Activated CD8-positive, alpha-beta memory T cell treated with anti-CD3 and anti-CD28 coated beads, Interleukin-2, amount 50 U/mL, for 4 hours (primary cell): Measurements from ENCODE around the gene GIMAP1.
A peak's percentile ranks its signal among the peaks of the same experiment; 100 is the strongest.
"Not testable (repeated sequence)": the region's sequence is repeated elsewhere in the genome, so short reads cannot be mapped to it uniquely, and the experiment has no call there.

Source experiments
- DNase-seq: peaks from one replicate; pipeline ENCODE4 v3.0.0-alpha.2; 2020

The GIMAP1 gene

GRCh38 chr7:150716368-150716767 is at the start of gene GIMAP1:
TSS of gene GIMAP1 (plus strand) at chr7:150716613. CDS start at chr7:150719048, 2,435 bp downstream.
- peak; percentile 58 for DNase-seq

DNA sequence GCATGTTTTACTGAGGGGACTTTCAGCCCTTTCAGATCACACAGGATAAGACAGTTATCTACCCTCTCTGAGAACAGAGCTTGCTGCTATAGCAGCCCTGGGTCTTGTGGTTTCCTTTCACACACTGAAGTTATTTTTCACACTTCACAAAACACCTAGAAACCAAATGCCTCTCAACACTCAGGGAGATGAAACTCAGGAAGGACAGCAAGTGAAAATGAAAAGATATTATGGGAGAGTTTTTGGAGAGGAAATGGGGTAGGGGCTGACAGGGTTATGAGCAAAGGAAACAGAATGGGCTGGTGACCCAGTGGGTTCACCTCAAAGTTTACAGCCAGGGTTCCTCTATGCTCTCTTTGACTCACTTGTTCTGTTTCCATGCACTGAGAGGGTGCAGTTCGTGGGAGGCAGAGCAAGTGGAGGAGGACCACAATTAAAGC is 47.9 kb upstream of the GIMAP1 start:
- peak; percentile 64 for DNase-seq

- no peak for DNase-seq
Measured at GRCh38 chr7:150668977-150669376, 47.4 kb upstream of the GIMAP1 start.

DNA sequence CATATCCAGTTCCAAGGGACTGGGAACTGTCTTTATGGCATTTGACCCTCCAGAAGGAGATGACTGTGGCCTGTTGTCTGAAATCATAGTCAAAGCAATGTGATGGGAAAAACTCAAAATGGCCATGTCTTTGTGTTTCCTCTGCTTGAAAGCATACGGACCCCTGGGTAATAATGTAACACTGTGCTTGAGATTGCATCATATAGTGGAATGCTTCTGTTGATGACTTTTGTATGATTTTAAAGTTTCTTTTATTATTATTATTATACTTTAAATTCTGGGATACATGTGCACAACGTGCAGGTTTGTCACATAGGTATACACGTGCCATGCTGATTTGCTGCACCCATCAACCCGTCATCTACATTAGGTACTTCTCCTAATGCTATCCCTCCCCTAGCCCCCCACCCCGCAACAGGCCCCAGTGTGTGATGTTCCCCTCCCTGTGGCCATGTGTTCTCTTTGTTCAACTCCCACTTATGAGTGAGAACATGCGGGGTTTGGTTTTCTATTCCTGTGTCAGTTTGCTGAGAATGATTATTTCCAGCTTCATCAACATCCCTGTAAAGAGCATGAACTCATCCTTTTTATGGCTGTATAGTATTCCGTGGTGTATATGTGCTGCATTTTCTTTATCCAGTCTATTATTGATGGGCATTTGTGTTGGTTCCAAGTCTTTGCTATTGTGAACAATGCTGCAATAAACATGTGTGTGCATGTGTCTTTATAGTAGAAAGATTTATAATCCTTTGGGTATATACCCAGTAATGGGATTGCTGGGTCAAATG is 44.4 kb upstream of the GIMAP1 start:
- not testable (repeated sequence) for DNase-seq

- no peak for DNase-seq
Measured at GRCh38 chr7:150675714-150676113, 40.7 kb upstream of the GIMAP1 start.

DNA sequence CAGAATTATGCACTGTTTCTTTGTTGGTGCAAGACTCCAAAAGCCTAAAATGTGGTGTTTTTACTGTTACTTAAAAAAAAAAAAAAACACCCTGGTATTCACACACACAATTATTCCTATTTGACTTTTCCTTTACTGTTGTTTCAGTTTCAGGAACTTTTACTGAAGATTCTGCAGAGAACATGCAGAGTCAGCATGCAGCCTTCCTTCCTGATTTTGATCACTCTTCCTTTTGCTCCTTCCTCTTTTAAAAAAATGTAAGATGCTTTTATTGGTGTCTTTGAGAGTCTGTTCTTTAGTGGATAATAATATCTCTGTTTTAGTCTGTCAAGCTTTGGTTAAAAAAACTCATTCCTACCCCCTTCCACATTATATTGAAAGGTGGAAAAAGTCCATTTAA is 40.1 kb upstream of the GIMAP1 start:
- not testable (repeated sequence) for DNase-seq

DNA sequence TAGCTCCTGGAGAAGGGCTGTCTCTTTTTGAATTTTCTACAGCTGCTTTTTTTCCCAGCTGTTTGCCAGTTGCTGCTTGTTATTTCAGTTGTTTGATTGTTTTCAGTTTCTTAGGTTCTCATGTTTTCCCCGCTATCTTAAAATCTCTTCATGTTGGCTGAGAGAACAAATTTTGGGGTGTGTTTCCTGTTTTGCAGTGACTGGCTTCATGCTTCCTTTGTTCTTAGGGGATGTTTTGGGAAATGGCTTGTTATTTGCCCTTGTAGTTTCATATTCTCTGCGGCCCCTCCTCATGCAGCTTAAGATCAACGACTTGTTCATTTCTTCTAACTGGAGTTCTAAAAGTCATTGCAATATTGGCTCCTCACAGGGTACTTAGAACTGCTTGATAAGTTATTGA is 39.6 kb upstream of the GIMAP1 start:
- DNase-seq = not testable (repeated sequence)

DNA sequence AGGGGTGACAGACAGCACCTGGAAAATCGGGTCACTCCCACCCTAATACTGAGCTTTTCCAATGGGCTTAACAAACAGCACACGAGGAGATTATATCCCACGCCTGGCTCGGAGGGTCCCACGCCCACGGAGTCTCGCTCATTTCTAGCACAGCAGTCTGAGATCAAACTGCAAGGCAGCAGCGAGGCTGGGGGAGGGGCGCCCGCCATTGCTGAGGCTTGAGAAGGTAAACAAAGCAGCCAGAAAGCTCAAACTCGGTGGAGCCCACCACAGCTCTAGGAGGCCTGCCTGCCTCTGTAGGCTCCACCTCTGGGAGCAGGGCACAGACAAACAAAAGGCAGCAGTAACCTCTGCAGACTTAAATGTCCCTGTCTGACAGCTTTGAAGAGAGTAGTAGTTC is 37.8 kb upstream of the GIMAP1 start:
- not testable (repeated sequence) for DNase-seq

GRCh38 chr7:150680364-150680763 is 36.0 kb upstream of the GIMAP1 start:
- not testable (repeated sequence) for DNase-seq

- no peak for DNase-seq
Measured at GRCh38 chr7:150685219-150686029, 31.0 kb upstream of the GIMAP1 start, which contains the start of gene GIMAP2. TSS of gene GIMAP2 (plus strand) at chr7:150685706. CDS start at chr7:150687060, 1,354 bp downstream.

GRCh38 chr7:150686030-150686631 is 30.3 kb upstream of the GIMAP1 start:
- DNase-seq = no peak

DNA sequence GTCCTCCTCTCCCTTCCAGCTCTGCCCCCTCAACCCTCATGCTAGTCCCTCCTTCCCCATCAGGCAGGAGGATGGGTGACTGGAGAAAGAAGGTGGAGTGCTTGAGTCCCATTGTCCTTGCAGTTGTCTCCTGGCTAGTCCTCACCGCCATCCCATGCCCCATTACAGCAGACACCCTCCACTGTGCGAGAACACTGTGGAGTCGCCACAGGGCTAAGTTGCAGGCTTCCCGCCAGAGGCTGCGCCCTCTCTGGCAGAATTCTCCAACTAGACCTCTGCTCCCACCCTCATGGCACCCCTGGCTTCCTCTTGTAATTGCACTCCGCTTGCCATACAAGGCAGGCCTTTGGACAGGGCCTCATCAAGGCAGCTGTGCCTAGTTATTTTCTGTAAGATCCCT is 27.8 kb upstream of the GIMAP1 start:
- DNase-seq = no peak

DNA sequence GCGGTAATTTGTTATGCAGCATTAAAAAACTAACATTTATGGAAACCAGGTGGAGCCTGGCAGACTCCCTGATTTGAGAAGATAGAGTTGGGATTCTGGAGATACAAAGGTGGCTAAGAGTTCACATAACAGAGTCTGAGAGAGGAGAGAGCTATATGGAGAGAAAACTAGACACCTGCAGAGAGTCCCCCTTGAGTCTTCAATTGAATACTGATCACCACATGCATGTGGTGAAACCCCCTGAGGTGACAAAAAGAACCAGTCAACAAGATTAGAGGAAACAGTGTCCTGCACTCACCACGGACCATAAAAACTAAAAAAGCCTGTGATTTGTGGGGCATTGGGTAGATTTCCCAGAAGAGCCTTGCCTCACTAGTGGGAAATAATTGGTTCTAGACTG is 20.8 kb upstream of the GIMAP1 start:
- DNase-seq = no peak

DNA sequence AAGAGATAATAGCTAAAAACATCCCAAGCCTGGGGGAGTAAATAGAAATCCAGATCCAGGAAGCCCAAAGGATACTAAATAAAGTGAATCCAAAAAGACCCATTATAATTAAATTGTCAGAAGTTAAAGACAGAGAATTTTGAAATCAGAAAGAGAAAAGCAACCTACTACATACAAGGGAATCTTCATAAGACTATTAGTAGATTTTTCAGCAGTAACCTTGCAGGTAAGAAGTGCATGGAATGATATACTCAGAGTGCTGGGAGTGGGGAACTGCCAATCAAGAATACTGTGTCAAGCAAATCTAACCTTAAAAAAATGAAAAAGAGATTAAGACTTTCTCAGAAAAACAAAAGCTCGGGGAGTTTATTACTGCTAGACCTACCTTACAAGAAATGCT is 13.2 kb upstream of the GIMAP1 start:
- no peak for DNase-seq

- no peak for DNase-seq
Measured at GRCh38 chr7:150715293-150715692, 1.1 kb upstream of the GIMAP1 start.

DNA sequence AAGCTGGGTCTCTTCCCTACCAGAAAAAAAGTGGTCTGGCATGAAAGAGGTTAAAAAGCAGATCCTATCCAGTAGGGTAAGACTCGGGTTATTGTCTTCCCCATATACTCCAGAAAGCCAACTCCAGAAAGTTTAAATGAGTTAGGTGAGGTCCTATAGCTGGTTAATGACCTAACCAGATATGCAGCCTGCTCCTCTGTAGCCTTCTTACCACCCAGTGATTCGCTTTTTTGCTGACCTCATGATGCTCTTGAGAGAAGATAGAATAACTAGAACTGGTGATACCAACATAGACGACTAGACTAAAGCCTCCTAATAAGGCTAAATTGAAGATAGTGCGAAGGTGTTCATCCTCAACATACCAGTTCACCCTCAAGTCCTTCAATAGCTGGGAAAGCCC is 675 bp upstream of the GIMAP1 start:
- DNase-seq = no peak

DNA sequence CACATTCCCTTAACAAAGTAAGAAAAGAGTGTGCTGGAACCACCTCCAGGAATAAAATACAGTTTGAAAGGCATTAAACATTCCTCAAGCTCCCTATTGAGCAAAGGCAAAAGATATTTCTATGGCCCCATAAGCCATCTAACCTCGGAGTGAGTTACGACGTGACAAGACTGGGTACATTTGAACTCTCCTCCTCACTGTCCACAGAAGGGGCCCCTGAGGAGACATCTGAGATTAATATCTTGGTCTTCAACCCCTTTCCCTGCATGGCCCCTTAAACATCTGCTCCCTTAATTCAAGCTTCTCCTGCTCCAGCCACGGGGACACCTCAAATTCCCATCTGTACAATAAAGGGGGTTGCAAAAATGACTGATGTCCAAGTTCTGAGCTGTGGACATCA is 526 bp downstream of the GIMAP1 start:
- no peak for DNase-seq

DNA sequence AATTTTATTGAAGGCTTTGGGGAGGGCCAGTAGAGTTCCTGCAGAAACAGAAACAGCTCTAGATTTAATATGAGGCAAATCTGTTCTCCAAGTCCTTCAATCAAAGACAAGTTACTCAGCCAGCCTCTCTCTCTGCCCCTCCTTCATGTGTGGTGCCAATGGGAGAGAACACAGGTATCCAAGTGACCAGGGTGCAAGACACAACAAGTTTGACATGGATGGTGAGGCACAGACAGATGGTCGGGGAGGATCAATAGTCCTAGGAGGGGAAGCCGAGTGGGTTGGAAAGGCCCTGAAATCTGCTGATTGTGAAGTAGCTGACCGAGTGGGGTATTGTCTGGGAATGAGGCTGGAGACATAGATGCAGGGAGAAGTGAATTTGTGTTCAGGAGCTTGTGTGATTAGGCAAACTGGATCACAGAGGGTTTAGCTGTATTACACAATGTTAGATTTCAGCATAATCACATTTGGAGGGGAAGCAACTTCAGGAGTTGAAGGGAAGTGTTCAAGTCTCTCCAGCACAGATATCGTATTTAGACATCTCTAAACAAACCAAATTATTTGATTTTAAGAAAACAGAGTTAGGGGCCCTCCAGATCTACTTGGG is 1.5 kb downstream of the GIMAP1 start:
- DNase-seq = no peak

DNA sequence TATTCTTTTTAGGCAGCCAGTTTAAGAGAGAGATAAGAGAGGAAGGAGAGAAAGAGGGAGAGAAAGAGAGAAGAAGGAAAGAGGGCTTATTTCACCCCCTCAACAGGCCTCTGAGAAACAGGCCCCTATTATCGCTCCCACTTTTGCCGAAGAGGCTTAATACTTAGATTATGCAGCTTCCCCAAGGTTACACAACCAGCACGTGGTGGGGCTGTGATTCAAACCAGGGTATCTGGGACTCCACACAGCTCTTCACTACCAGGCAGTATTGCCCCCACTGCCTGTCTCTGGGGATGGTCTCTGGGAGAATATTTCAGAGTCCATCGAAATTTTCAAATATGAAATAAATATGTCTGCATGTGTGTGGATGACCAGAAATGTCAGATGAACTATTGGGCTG is 3.0 kb downstream of the GIMAP1 start:
- no peak for DNase-seq

DNA sequence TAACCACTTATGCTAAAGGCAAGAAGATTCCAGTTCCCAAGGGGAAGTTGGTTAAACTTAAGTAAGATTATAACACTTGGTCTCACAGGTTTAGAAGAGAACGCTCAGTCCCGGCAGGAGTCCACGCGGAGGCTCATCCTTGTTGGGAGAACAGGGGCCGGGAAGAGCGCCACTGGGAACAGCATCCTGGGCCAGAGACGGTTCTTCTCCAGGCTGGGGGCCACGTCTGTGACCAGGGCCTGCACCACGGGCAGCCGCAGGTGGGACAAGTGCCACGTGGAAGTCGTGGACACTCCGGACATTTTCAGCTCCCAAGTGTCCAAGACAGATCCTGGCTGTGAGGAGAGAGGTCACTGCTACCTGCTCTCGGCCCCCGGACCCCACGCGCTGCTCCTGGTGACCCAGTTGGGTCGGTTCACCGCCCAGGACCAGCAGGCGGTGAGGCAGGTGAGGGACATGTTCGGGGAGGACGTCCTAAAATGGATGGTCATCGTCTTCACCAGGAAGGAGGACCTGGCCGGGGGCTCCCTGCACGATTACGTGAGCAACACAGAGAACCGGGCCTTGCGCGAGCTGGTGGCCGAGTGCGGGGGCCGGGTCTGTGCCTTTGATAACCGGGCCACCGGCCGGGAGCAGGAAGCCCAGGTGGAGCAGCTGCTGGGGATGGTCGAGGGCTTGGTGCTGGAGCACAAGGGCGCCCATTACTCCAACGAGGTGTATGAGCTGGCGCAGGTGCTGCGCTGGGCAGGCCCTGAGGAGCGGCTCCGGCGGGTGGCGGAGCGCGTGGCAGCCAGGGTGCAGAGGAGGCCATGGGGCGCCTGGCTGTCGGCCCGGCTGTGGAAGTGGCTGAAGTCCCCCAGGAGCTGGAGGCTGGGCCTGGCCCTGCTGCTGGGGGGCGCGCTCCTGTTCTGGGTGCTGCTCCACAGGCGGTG is 3.8 kb downstream of the GIMAP1 start:
- no peak for DNase-seq

DNA sequence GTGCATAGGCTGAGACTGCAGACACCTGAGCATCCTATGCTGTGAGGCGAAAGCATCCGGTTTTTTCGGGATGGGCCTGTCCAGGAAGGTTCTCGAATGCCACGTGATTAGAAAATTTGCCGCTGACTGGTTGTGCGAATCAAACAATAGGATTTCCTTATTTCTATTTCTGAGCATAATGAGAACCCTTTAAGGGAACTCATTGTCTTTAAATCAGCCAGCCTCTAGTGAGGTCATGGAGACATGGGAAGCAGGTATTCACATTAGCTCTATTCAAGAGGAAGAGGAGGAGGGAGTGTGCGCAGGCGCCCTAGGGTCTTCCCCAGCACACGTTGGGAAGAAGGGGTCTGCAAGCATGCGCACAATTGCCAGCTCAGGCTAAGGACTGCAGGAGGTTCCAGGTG is 5.6 kb downstream of the GIMAP1 start:
- no peak for DNase-seq

DNA sequence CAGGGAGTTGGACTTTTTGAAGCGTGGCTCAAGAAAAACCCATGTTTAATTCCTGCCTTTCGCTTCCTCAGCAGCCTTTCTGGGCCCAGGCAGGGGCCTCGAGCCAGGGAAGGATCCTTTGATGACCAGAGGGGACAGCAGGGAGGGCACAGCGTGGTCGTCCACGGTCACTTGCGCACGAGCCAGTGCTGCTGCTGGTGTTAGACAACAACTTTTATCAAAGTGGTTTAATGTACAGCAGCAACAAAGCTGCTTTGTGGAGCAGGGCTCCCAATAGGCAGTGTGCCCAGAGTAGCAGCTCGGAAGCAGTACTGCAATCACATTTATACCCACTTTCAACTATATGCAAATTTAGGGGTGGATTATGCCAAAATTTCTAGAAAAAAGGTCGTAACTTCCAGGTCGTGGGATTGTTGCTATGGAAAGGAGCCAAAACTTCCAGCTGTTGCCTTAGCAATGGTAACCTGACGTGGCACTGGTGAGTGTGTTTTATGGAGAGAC is 6.1 kb downstream of the GIMAP1 start:
- no peak for DNase-seq
